B cell (primary cell): ENCODE results near the gene VAV3. TPM values are rescaled to one million over a fixed set of nuclear protein-coding genes. Genes with fewer than 3 reads are reported as not detected.

Experiments used
- ATAC-seq: fragments of 200-7000 bp; cut with Tn5 transposase; one replicate; pipeline ENCODE4 v1.10.0; 2021; ENCODE audit warnings: low read depth, mild to moderate bottlenecking, moderate number of reproducible peaks, moderate library complexity
- CTCF ChIA-PET: fragments of 350-600 bp; sonication (Branson Sonifier 250); formaldehyde crosslinking; loops from one replicate; lab custom pipeline; 2021; ENCODE audit warnings: antibody characterized with exemption, inconsistent platforms; lab: Charles Lee
- POLR2A ChIA-PET: fragments of 350-600 bp; sonication (Branson Sonifier 250); formaldehyde crosslinking; loops from one replicate; lab custom pipeline; 2021; ENCODE audit warnings: antibody characterized with exemption; lab: Charles Lee
- DNase-seq: peaks from one replicate; pipeline ENCODE4 v3.0.0; 2013
- H2AFZ ChIP-seq: 2 replicates; pipeline ENCODE4 v1.6.1; 2012; ENCODE audit warnings: mild to moderate bottlenecking, low read depth, low read length; ENCODE audit not compliant: insufficient read depth, poor library complexity, severe bottlenecking
- H3K27ac ChIP-seq, 2 donors: 1 replicate in 1 of 2; 2 replicates in 1 of 2; pipeline ENCODE4 v1.5.1; 2012 to 2013; ENCODE audit warnings: low read length in 2 of 2, mild to moderate bottlenecking in 2 of 2, moderate library complexity in 1 of 2
- H3K27me3 ChIP-seq, 4 experiments: fragments of 200-600 bp in 1 of 4; sonication (generic) in 1 of 4; replicated peaks in 1 of 4; 1 replicate in 2 of 4; 2 replicates in 2 of 4; pipeline versions ENCODE4 v1.6.1 to v1.7.0; 2013 to 2016; ENCODE audit warnings: low read length in 3 of 4, mild to moderate bottlenecking in 2 of 4, mixed read lengths in 1 of 4, moderate library complexity in 1 of 4; ENCODE audit not compliant: insufficient read depth in 4 of 4, control insufficient read depth in 3 of 4; ENCODE audit errors: control extremely low read depth in 1 of 4
- H3K36me3 ChIP-seq, 2 experiments: replicated peaks in 1 of 2; 1 replicate in 1 of 2; 2 replicates in 1 of 2; pipeline versions ENCODE4 v1.6.1 to v1.7.1; 2013; ENCODE audit warnings: low read length in 1 of 2; ENCODE audit not compliant: insufficient read depth in 2 of 2, control insufficient read depth in 1 of 2; ENCODE audit errors: control extremely low read depth in 1 of 2, extremely low read depth in 1 of 2
- H3K4me1 ChIP-seq, 2 donors: fragments of 200-600 bp in 1 of 2; sonication (generic) in 1 of 2; 1 replicate in 1 of 2; 2 replicates in 1 of 2; pipeline versions ENCODE4 v1.5.1 to v1.6.1; 2013 to 2017; ENCODE audit warnings: low read length in 2 of 2; ENCODE audit not compliant: control insufficient read depth in 2 of 2, insufficient read depth in 2 of 2
- H3K4me2 ChIP-seq: replicated peaks from 2 replicates; pipeline ENCODE3; 2012; ENCODE audit warnings: mild to moderate bottlenecking, low read depth, low read length; ENCODE audit not compliant: poor library complexity, severe bottlenecking
- H3K4me3 ChIP-seq, 5 experiments: fragments of 200-600 bp in 1 of 5; sonication (generic) in 1 of 5; 1 replicate in 3 of 5; 2 replicates in 2 of 5; pipeline versions ENCODE4 v1.5.1 to v1.7.0; 2011 to 2016; ENCODE audit warnings: low read length in 4 of 5, mild to moderate bottlenecking in 4 of 5, low read depth in 2 of 5, control low read depth in 1 of 5, moderate library complexity in 1 of 5; ENCODE audit not compliant: insufficient read depth in 1 of 5; ENCODE audit errors: control extremely low read depth in 1 of 5, extremely low read depth in 1 of 5
- H3K79me2 ChIP-seq: fragments of 200-600 bp; sonication (generic); one replicate; pipeline ENCODE4 v1.6.0; 2016; ENCODE audit warnings: low read length; ENCODE audit not compliant: control insufficient read depth, insufficient read depth
- H3K9ac ChIP-seq: fragments of 200-600 bp; sonication (generic); 2 replicates; pipeline ENCODE4 v1.6.1; 2017; ENCODE audit warnings: mild to moderate bottlenecking, low read length, moderate library complexity
- H3K9me3 ChIP-seq, 3 donors: one replicate each; pipeline versions ENCODE4 v1.6.1 to v1.7.1; 2013; ENCODE audit warnings: low read length in 2 of 3; ENCODE audit not compliant: control insufficient read depth in 2 of 3, insufficient read depth in 1 of 3; ENCODE audit errors: control extremely low read depth in 1 of 3
- H4K20me1 ChIP-seq: 2 replicates; pipeline ENCODE4 v1.6.0; 2012; ENCODE audit warnings: mild to moderate bottlenecking, low read length; ENCODE audit not compliant: insufficient read depth, control insufficient read depth, poor library complexity, severe bottlenecking
- H3K27ac Mint-ChIP-seq: one replicate; pipeline ENCODE4 v1.8.0; 2021; ENCODE audit warnings: mixed read lengths
- H3K27me3 Mint-ChIP-seq: one replicate; pipeline ENCODE4 v1.8.0; 2021; ENCODE audit warnings: mixed read lengths
- H3K4me1 Mint-ChIP-seq: one replicate; pipeline ENCODE4 v1.8.0; 2021; ENCODE audit warnings: mixed read lengths
- H3K4me3 Mint-ChIP-seq: one replicate; pipeline ENCODE4 v1.8.0; 2021; ENCODE audit warnings: mixed read lengths
- H3K9me3 Mint-ChIP-seq: one replicate; pipeline ENCODE4 v1.8.0; 2022; ENCODE audit warnings: mixed read lengths; ENCODE audit not compliant: insufficient read depth
- CTCF ChIP-seq: fragments of 200-600 bp; IDR thresholded peaks from one replicate; pipeline ENCODE4 v1.8.0; 2022; ENCODE audit warnings: antibody characterized with exemption, mild to moderate bottlenecking
- EZH2 ChIP-seq: IDR thresholded peaks from 2 replicates; pipeline ENCODE4 v1.6.1; 2012; ENCODE audit warnings: borderline replicate concordance, low read depth, mild to moderate bottlenecking, moderate library complexity, low read length; ENCODE audit not compliant: insufficient read depth, poor library complexity, severe bottlenecking
- WGBS: methylation state at CpG from one replicate; pipeline ENCODE4 v1.1.5; 2013; ENCODE audit warnings: missing lambda C conversion rate; ENCODE audit not compliant: insufficient coverage; 5-methylcytosine and 5-hydroxymethylcytosine counted together
- intact Hi-C: fragments of 100-400 bp; cut with micrococcal nuclease; formaldehyde crosslinking; loops from one replicate; pipeline ENCODE4 v1.10.0; 2022
- polyA plus RNA-seq: library from polyadenylated mRNA; depleted of rRNA; stranded (reverse); fragments of >200 nt; gene quantifications from 2 replicates; pipeline ENCODE4 v1.2.3, GENCODE V29; 2012
- total RNA-seq, 2 donors: library from RNA; stranded (reverse); fragments of 120-200 nt in 1 of 2; gene quantifications; 1 replicate in 1 of 2; 2 replicates in 1 of 2; pipeline versions ENCODE4 v1.2.3 to v1.2.4, GENCODE V29; 2013 to 2022

The VAV3 gene
- total and polyA plus RNA-seq, 2 donors (not counting 1 experiment from before 2014, with no cell fraction given), result 14.8 to 32.5 TPM

- intact Hi-C loops, result loop anchor here (1.0 to 5.0 kb wide), 7 partner anchors 15 to 230 kb away; partner anchors contain the start of gene VAV3
- peak overlapping the region; percentile 31 for H2AFZ ChIP-seq
- no peaks in the 10 kb centered on the region for H3K36me3 ChIP-seq
- peak overlapping the region; percentile 48 for H3K9ac ChIP-seq
- ChIA-PET POLR2A (interaction anchor here (0.6 to 1.2 kb wide), 2 partner anchors 31 to 66 kb away, joined by 4 read pairs; partner anchors contain the start of gene VAV3), CTCF (interaction anchor here (0.7 to 2.2 kb wide), 4 partner anchors 66 to 227 kb away, joined by 3 to 11 read pairs (median 3); no protein-coding TSS in a partner anchor)
- H3K79me2 ChIP-seq, result peaks cover 67% of the 10 kb centered on the region
- no peaks in the 10 kb centered on the region for H4K20me1 ChIP-seq
- Mint-ChIP-seq H3K4me3 (peak overlapping the region; percentile 56), H3K27ac (peak overlapping the region; percentile 94), H3K27me3 (no peaks in the 10 kb centered on the region), H3K4me1 (peaks cover 79% of the 10 kb centered on the region), H3K9me3 (no peaks in the 10 kb centered on the region)
- DNase-seq (peak; percentile 86), ATAC-seq (peak; percentile 81)
- peaks cover 0 to 7% (median 0%) of the 10 kb centered on the region in 3 donors for H3K9me3 ChIP-seq
- H3K27me3 ChIP-seq, result no peaks in the 10 kb centered on the region
- WGBS, result 0% methylated on average over 3 of the region's 8 CpGs
- H3K4me3 ChIP-seq, result peak overlapping the region in 3 of 5 experiments; percentile 12 to 16 (median 13)
- peak overlapping the region; percentile 82 to 93 for H3K27ac ChIP-seq
- peak overlapping the region; percentile 60 for H3K4me2 ChIP-seq
- peaks cover 83 to 87% of the 10 kb centered on the region in 2 donors for H3K4me1 ChIP-seq
- TF ChIP-seq CTCF, result no peak
- no peak for TF ChIP-seq EZH2
Observed at GRCh38 chr1:107897438-107898345, 67.3 kb downstream of the VAV3 start.
